D721Med (cell line): ENCODE data around the gene DHRS4.

Experiments
- DNase-seq: peaks from one replicate; pipeline ENCODE4 v3.0.0; 2011; ENCODE audit warnings: low spot score; ENCODE audit not compliant: insufficient read length
- FAIRE-seq: peaks from 2 replicates; lab custom pipeline; 2011; peaks lifted over from hg19 to GRCh38; lab: Jason Lieb, UNC
- TF ChIP-seq, protein P1 (sequence below): IDR thresholded peaks from 2 replicates; pipeline ENCODE4 v1.5.1; 2012; ENCODE audit warnings: mild to moderate bottlenecking, control low read depth; ENCODE audit not compliant: insufficient read depth; ENCODE audit errors: missing control alignments

DHRS4 gene

DNA sequence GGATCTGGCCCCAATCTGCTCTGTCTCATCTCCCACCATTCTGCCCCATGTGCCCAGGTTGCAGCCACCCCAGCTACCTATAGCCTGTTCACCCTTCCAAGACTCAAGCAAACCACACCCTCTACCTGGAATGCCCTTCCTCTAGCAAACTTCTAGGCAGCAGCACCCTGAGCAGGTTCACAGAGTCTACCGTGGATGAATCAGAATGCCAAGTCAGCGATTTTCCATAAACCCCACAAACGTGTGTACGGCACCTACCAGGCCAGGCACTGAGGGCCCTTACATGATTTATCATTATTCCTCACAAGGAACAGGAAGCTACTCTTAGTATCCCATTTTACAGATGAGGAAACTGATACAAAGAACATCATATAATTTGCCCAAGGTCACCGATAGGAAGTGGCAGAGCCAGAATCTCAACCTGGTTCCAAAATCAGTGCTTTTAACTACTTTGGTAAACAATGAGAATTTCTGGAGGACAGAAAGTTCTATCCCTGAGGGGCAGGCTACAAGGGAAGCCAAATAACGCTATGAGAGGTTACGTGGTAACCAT lies 28.0 kb upstream of the DHRS4 start:
- no peak for FAIRE-seq
- TF ChIP-seq, protein P1, sequence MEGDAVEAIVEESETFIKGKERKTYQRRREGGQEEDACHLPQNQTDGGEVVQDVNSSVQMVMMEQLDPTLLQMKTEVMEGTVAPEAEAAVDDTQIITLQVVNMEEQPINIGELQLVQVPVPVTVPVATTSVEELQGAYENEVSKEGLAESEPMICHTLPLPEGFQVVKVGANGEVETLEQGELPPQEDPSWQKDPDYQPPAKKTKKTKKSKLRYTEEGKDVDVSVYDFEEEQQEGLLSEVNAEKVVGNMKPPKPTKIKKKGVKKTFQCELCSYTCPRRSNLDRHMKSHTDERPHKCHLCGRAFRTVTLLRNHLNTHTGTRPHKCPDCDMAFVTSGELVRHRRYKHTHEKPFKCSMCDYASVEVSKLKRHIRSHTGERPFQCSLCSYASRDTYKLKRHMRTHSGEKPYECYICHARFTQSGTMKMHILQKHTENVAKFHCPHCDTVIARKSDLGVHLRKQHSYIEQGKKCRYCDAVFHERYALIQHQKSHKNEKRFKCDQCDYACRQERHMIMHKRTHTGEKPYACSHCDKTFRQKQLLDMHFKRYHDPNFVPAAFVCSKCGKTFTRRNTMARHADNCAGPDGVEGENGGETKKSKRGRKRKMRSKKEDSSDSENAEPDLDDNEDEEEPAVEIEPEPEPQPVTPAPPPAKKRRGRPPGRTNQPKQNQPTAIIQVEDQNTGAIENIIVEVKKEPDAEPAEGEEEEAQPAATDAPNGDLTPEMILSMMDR: no peak

DNA sequence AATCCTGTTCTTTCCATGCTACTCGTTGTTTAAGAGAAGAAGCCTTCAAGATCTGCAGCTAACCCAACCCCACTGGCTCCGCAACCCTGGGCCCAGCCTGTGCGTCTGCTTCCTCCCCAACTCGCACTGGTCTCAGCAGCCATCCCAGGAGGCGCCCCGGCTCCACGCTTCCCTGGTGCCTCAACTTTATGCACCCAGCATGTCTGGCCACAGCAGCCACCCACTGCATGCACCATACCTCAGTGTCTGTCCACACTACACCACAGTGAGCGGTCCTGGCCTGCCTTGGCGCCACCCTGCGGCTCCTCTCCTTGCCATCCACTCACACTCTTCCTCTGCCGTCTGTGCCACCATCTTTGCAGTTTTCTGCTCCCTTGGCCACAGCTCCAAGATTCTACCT lies 27.0 kb upstream of the DHRS4 start:
- FAIRE-seq (no peak), DNase-seq (no peak)
- TF ChIP-seq, protein P1: no peak

More for the DNA sequence above, 28.0 kb upstream of the DHRS4 start:
- no peak for DNase-seq

DNA sequence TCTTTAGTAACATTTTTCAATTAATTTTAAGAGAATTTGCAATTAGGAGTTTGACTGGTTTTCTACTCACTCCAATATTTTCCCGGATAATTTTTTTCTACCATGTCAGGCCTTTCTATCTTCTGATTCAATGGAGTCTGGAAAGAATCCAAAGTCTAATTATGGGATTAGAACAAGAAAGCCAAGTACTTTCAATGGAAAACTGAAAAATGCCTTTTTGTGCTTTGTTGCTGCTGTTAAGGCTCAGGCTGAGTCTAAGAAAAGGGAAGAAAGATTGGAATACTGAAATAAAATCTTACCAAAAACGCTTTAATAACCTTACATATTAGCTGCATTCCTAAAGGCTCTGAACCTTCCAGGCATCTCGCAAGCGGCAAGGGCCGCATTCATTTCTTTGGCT lies 24.4 kb upstream of the DHRS4 start:
- DNase-seq: no peak
- TF ChIP-seq, protein P1: no peak
- no peak for FAIRE-seq

DNA sequence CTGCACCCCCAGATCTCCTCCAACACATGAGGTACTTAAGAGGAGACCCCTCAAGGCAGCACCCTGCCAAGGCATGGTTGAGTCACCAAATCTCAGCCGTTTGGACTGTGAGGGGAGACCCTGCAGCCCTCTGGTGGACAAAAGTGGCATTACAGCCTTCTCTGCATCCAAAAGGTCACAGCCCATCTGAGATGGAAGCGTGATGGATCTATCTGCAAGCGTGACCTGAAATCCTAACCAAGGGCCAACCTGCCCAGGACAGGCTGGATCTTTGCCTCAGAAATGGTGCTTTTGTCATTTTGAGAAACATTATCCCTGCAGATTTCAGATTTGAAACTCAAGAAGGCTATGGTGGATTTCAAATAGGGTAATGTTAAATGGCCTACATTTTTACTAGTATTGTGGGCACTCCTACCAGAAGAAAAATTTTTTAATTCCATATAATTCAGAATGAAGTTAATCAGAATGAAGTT lies 23.7 kb upstream of the DHRS4 start:
- TF ChIP-seq, protein P1: peak; percentile 65
- no peak for FAIRE-seq
- peak; percentile 53 for DNase-seq

DNA sequence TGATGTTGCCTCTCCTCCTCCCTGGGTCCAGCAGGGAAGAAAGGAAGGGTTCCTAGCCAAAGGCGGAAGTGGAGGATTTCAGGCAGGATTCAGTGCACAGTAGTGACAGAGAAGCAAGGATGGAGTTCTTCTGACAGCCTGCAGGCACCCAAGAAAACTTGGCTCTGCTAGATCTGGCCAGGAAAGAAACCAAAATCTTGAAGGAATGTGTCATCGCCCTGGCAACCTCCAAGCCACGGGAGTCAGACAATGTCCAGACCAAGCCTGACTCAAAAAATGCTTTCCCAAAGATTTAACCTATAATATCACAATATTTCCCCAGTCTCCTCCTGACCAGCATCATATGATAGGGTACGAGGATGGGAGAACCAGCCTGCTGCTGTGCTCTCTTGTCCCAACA lies 22.8 kb upstream of the DHRS4 start:
- TF ChIP-seq, protein P1: no peak
- FAIRE-seq (no peak), DNase-seq (no peak)

DNA sequence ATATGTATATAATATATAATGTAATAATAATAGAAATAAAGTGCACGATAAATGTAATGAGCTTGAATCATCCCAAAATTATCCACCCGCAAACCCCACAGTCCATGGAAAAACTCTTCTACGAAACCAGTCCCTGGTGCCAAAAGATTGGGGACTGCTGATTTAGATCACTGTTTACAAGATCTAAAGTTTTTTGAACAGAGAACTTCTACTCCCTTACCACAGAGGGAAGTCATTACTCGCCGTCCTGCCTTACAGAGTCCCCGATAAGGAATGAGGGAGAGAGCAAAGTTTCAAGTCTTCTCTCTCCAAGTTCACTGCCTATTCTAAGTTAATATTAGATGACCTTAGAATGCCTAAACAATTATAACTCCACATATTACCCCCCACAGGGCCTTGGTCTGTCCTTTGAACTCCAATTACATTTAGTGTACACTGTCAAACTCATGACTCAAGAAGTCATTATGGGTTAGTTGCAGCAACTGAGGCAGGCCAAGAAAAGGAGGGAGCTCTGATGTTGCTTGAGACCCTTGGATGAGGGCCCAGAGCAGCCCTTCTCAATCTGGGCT lies 21.8 kb upstream of the DHRS4 start:
- FAIRE-seq (no peak), DNase-seq (no peak)
- TF ChIP-seq, protein P1: no peak

DNA sequence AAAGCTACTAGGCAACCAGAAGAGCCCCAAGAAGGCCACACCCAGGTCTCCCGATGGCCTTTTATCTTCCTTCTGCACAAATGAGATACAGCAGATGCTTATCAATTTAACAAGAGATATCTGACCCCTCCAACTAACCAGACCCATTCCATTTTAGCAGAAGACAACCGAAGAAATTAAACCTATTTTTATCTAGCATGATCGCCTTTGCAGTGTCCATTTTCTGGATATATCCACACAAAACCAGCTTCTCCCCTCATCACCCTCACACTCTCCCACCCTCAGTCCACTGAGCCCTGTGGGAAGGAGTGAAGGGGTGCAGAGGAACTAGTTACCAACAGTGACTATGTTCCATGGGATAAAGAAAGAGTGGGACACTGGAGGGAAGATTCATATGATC lies 20.9 kb upstream of the DHRS4 start:
- FAIRE-seq (no peak), DNase-seq (no peak)
- TF ChIP-seq, protein P1: no peak
